ENCODE measurements around the gene SHLD2.

DNA sequence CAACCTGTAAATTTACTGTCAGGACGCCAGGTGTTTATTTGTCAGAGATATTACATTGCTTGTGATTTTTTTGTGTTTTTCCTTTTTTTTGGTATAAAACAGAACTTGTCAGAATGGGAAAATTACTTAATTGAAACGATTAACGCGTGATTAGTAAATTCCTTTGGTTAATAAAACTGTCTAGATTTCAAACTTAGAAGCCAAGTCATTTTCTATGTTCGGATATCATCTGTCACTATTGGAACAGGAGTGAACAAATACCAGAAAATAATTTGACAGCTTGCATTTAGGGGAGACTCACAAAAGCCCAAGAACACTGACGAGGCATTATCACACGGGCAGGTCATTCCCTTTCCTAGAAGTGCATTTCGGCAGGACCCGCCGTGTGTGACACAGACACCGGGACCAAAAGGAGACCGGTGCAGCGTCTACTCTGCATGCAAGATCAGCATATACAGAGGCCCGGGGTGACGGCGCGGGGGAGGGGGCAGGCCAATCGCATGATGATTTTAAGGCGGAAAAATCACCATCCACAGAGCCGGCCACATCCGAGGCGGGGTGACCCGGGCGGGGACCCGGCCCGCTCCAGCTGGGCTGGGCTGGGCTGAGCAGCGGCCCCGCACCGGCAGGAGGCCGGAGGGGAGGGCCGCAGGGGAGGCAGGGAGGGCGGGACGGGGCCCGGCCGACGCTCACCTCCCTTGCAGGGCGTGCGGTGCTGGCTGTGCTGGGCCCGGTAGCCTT is 1.2 kb upstream of the SHLD2 start:
- no peak for TF ChIP-seq POLR2A (IDR thresholded peaks at IDR 0.05)
- TF ChIP-seq, protein P1, sequence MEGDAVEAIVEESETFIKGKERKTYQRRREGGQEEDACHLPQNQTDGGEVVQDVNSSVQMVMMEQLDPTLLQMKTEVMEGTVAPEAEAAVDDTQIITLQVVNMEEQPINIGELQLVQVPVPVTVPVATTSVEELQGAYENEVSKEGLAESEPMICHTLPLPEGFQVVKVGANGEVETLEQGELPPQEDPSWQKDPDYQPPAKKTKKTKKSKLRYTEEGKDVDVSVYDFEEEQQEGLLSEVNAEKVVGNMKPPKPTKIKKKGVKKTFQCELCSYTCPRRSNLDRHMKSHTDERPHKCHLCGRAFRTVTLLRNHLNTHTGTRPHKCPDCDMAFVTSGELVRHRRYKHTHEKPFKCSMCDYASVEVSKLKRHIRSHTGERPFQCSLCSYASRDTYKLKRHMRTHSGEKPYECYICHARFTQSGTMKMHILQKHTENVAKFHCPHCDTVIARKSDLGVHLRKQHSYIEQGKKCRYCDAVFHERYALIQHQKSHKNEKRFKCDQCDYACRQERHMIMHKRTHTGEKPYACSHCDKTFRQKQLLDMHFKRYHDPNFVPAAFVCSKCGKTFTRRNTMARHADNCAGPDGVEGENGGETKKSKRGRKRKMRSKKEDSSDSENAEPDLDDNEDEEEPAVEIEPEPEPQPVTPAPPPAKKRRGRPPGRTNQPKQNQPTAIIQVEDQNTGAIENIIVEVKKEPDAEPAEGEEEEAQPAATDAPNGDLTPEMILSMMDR (IDR thresholded peaks at IDR 0.05), result no peak
- no peak for TF ChIP-seq EP300 (IDR thresholded peaks at IDR 0.05)

Data from ovary (tissue), 3 donors.